ENCODE results near the gene PRDM16. TPM values are rescaled to one million over a fixed set of nuclear protein-coding genes. Genes with fewer than 3 reads are reported as not detected.

Gene PRDM16
- total RNA-seq, 1 donor from 2014 or later: 6.7 TPM

- DNase-seq: peak; percentile 18
These were observed 36.3 kb downstream of the PRDM16 start for GRCh38 chr1:3105167-3105863.

- DNase-seq: no peak
These were observed 37.2 kb downstream of the PRDM16 start for GRCh38 chr1:3106216-3106615.

GRCh38 chr1:3107201-3107600, 38.2 kb downstream of the PRDM16 start:
- DNase-seq: no peak

- DNase-seq: no peak
These were observed 40.4 kb downstream of the PRDM16 start for GRCh38 chr1:3109355-3109754.

- DNase-seq: no peak
These were observed 42.5 kb downstream of the PRDM16 start for GRCh38 chr1:3111348-3112021.

GRCh38 chr1:3112526-3112925, 43.5 kb downstream of the PRDM16 start:
- DNase-seq: no peak

- DNase-seq: no peak
These were observed 44.2 kb downstream of the PRDM16 start for GRCh38 chr1:3113047-3113740.

- DNase-seq: no peak
These were observed 44.7 kb downstream of the PRDM16 start for GRCh38 chr1:3113741-3114056.

- no peak for DNase-seq
These were observed 45.2 kb downstream of the PRDM16 start for GRCh38 chr1:3114131-3114744.

- no peak for DNase-seq
These were observed 45.8 kb downstream of the PRDM16 start for GRCh38 chr1:3114846-3115245.

- DNase-seq: no peak
These were observed 46.5 kb downstream of the PRDM16 start for GRCh38 chr1:3115275-3116149.

- no peak for DNase-seq
These were observed 47.1 kb downstream of the PRDM16 start for GRCh38 chr1:3116150-3116510.

- no peak for DNase-seq
These were observed 47.6 kb downstream of the PRDM16 start for GRCh38 chr1:3116560-3116959.

- no peak for DNase-seq
These were observed 48.9 kb downstream of the PRDM16 start for GRCh38 chr1:3117879-3118278.

GRCh38 chr1:3119061-3119460, 50.1 kb downstream of the PRDM16 start:
- no peak for DNase-seq

- no peak for DNase-seq
These were observed 50.7 kb downstream of the PRDM16 start for GRCh38 chr1:3119725-3120124.

GRCh38 chr1:3120140-3120539, 51.1 kb downstream of the PRDM16 start:
- no peak for DNase-seq

GRCh38 chr1:3120994-3121393, 52.0 kb downstream of the PRDM16 start:
- no peak for DNase-seq

- DNase-seq: no peak
These were observed 52.6 kb downstream of the PRDM16 start for GRCh38 chr1:3121401-3122210.

GRCh38 chr1:3122311-3122710, 53.3 kb downstream of the PRDM16 start:
- no peak for DNase-seq

- no peak for DNase-seq
These were observed 55.2 kb downstream of the PRDM16 start for GRCh38 chr1:3124246-3124645.

All from occipital lobe (tissue), 2 donors.